Right cardiac atrium (tissue), 5 donors: Measurements from ENCODE around the gene SCN8A. TPM values are rescaled to one million over a fixed set of nuclear protein-coding genes. Genes with fewer than 3 reads are reported as not detected.

Source experiments
- ATAC-seq, 2 donors: fragments of 200-7000 bp; cut with Tn5 transposase; one replicate each; pipeline versions ENCODE4 v1.8.0 to v1.9.1; 2020; ENCODE audit warnings: moderate library complexity in 2 of 2, mild to moderate bottlenecking in 1 of 2
- DNase-seq, 3 donors: peaks; one replicate each; pipeline ENCODE4 v3.0.0-alpha.2; 2020
- H3K27ac ChIP-seq: one replicate; pipeline ENCODE4 v1.5.1; 2013; ENCODE audit warnings: mild to moderate bottlenecking, low read length, control low read depth, moderate library complexity
- H3K27me3 ChIP-seq: one replicate; pipeline ENCODE4 v1.6.1; 2013; ENCODE audit not compliant: control insufficient read depth, insufficient read depth
- H3K4me1 ChIP-seq: one replicate; pipeline ENCODE4 v1.6.1; 2013; ENCODE audit warnings: low read length; ENCODE audit not compliant: control insufficient read depth, insufficient read depth
- H3K4me3 ChIP-seq: one replicate; pipeline ENCODE4 v1.5.1; 2013; ENCODE audit warnings: low read length, control low read depth
- H3K9me3 ChIP-seq: one replicate; pipeline ENCODE4 v1.6.1; 2013; ENCODE audit warnings: low read length; ENCODE audit not compliant: control insufficient read depth
- WGBS: extraction: QIAGEN DNeasy Blood & Tissue Kit; methylation state at CpG from one replicate; pipeline ENCODE4 v1.1.7; 2013; 5-methylcytosine and 5-hydroxymethylcytosine counted together
- intact Hi-C, 4 donors: fragments of 100-400 bp; cut with DNase I; formaldehyde crosslinking; loops; one replicate each; pipeline versions ENCODE4 v1.11.0 to v1.14.0; 2022 to 2023
- polyA plus RNA-seq: library from polyadenylated mRNA; stranded (reverse); fragments of 200-250 nt; gene quantifications from one replicate; pipeline ENCODE4 v1.2.3, GENCODE V29; 2013
- total RNA-seq, 4 donors: library from RNA; stranded (reverse); fragmentation: NEBNext Ultra II Directional; extraction: Animal tissue kit (Norgen Biotek cat#: 25700); gene quantifications; one replicate each; pipeline ENCODE4 v1.2.1, GENCODE V29; 2021
- donor health status: healthy with polysubstance abuse.
- donor health status: DM: no; HTN: yes; CAD: no.
- donor health status: DM: no; HTN: no; CAD: no.
- donor health status: DM: no; HTN: yes; CAD: no; lungs with severe emphysema.
- donor health status: DM: yes; HTN: yes; CAD: no.

Gene SCN8A
- total and polyA plus RNA-seq, 5 donors, result 0.07 to 0.58 (median 0.17) TPM

- no peaks in the 10 kb centered on the region for H3K27me3 ChIP-seq
- DNase-seq (no peak), ATAC-seq (no peak)
- no peaks in the 10 kb centered on the region for H3K9me3 ChIP-seq
- H3K4me3 ChIP-seq, result no peak overlapping the region
- 94% methylated on average over 3 of the region's 3 CpGs for WGBS
- no peaks in the 10 kb centered on the region for H3K4me1 ChIP-seq
- intact Hi-C loops, result no loop called here
- H3K27ac ChIP-seq, result no peak overlapping the region
Observed at GRCh38 chr12:51860986-51861385, 270.0 kb downstream of the SCN8A start.

Other genes starting within 250 kb of the SCN8A start
- under 1 TPM in 1 of 4 donors, not detected in 3; 0.26 TPM for gene CELA1, start 244.6 kb upstream of the SCN8A start, total RNA-seq
- not detected for gene CELA1, start 244.6 kb upstream of the SCN8A start, polyA plus RNA-seq
- gene GALNT6, start 199.8 kb upstream of the SCN8A start, total RNA-seq, result 1 to 10 TPM in 3 of 4 donors, under 1 TPM in 1; 0.91 to 2.2 (median 1.7) TPM
- 0.25 TPM for gene GALNT6, start 199.8 kb upstream of the SCN8A start, polyA plus RNA-seq
- under 1 TPM; 0.23 to 0.50 (median 0.24) TPM for gene SLC4A8, start 166.4 kb upstream of the SCN8A start, total RNA-seq
- 0.02 TPM for gene SLC4A8, start 166.4 kb upstream of the SCN8A start, polyA plus RNA-seq